Left ventricle myocardium inferior (tissue), 1 donor: ENCODE results near the gene POLG. TPM values are rescaled to one million over a fixed set of nuclear protein-coding genes. Genes with fewer than 3 reads are reported as not detected.

Source experiments
- DNase-seq: peaks from one replicate; pipeline ENCODE4 v3.0.0-alpha.2; 2020
- H3K27ac ChIP-seq: fragments of 200-600 bp; replicated peaks from 2 replicates; pipeline ENCODE4 v1.8.0; 2021
- H3K27me3 ChIP-seq: fragments of 200-600 bp; 2 replicates; pipeline ENCODE4 v1.8.0; 2021; ENCODE audit warnings: low read depth
- H3K36me3 ChIP-seq: fragments of 200-600 bp; 2 replicates; pipeline ENCODE4 v1.8.0; 2021
- H3K4me1 ChIP-seq: fragments of 200-600 bp; 2 replicates; pipeline ENCODE4 v1.8.0; 2021
- H3K4me3 ChIP-seq: fragments of 200-600 bp; 2 replicates; pipeline ENCODE4 v1.8.0; 2021; ENCODE audit warnings: mild to moderate bottlenecking, moderate library complexity
- H3K9me3 ChIP-seq: fragments of 200-600 bp; replicated peaks from 2 replicates; pipeline ENCODE4 v1.8.0; 2021
- intact Hi-C: fragments of 100-400 bp; cut with micrococcal nuclease; formaldehyde crosslinking; loops from one replicate; pipeline ENCODE4 v1.11.0; 2022
- total RNA-seq: library from RNA; stranded (reverse); fragmentation: NEBNext Ultra II Directional; extraction: Animal tissue kit (Norgen Biotek cat#: 25700); gene quantifications from one replicate; pipeline ENCODE4 v1.2.1, GENCODE V29; 2021
- TF ChIP-seq, protein P1 (sequence below): fragments of 200-600 bp; IDR thresholded peaks from 2 replicates; pipeline ENCODE4 v1.8.0; 2021; ENCODE audit warnings: antibody characterized with exemption, mild to moderate bottlenecking, borderline replicate concordance
- donor health status: DM: no; HTN: yes; CAD: no; lungs with severe emphysema.

POLG gene
- total RNA-seq, 1 donor from 2014 or later: 31.1 TPM

DNA sequence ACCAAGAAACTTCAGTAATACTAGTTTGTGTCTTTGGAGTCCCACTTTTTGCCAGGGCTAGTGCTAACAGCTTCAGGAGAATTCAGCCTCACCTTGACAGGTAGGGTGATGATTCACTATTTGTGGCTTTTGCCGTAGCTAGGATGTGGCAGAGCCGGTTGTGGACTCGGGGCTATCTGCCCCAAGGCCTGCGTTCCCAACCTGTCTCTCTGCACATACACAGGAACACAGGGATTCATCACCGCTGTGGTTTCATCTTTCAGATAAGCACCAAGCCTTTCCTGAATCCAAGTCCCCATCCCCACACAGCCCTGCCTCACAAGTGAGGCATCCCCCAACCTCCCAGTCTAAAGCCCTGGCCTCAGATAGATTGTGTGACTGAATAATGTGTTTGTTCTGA, 45.2 kb upstream of the POLG start:
- Histone ChIP-seq H3K9me3 (no peaks in the 10 kb centered on the region), H3K4me3 (no peak overlapping the region), H3K27me3 (peaks cover 100% of the 10 kb centered on the region), H3K27ac (no peak overlapping the region), H3K4me1 (peaks cover 21% of the 10 kb centered on the region), H3K36me3 (no peaks in the 10 kb centered on the region)
- DNase-seq: no peak
- TF ChIP-seq, protein P1, sequence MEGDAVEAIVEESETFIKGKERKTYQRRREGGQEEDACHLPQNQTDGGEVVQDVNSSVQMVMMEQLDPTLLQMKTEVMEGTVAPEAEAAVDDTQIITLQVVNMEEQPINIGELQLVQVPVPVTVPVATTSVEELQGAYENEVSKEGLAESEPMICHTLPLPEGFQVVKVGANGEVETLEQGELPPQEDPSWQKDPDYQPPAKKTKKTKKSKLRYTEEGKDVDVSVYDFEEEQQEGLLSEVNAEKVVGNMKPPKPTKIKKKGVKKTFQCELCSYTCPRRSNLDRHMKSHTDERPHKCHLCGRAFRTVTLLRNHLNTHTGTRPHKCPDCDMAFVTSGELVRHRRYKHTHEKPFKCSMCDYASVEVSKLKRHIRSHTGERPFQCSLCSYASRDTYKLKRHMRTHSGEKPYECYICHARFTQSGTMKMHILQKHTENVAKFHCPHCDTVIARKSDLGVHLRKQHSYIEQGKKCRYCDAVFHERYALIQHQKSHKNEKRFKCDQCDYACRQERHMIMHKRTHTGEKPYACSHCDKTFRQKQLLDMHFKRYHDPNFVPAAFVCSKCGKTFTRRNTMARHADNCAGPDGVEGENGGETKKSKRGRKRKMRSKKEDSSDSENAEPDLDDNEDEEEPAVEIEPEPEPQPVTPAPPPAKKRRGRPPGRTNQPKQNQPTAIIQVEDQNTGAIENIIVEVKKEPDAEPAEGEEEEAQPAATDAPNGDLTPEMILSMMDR: no peak
- intact Hi-C loops: no loop called here

- peaks cover 21% of the 10 kb centered on the region for H3K4me1 ChIP-seq
- TF ChIP-seq, protein P1: no peak
- H3K36me3 ChIP-seq: no peaks in the 10 kb centered on the region
- no peaks in the 10 kb centered on the region for H3K9me3 ChIP-seq
- no peak for DNase-seq
- H3K27me3 ChIP-seq: peaks cover 100% of the 10 kb centered on the region
- H3K27ac ChIP-seq: no peak overlapping the region
- peak overlapping the region; percentile 66 for H3K4me3 ChIP-seq
- intact Hi-C loops: no loop called here
These were observed 44.6 kb upstream of the POLG start for GRCh38 chr15:89379251-89379695.

DNA sequence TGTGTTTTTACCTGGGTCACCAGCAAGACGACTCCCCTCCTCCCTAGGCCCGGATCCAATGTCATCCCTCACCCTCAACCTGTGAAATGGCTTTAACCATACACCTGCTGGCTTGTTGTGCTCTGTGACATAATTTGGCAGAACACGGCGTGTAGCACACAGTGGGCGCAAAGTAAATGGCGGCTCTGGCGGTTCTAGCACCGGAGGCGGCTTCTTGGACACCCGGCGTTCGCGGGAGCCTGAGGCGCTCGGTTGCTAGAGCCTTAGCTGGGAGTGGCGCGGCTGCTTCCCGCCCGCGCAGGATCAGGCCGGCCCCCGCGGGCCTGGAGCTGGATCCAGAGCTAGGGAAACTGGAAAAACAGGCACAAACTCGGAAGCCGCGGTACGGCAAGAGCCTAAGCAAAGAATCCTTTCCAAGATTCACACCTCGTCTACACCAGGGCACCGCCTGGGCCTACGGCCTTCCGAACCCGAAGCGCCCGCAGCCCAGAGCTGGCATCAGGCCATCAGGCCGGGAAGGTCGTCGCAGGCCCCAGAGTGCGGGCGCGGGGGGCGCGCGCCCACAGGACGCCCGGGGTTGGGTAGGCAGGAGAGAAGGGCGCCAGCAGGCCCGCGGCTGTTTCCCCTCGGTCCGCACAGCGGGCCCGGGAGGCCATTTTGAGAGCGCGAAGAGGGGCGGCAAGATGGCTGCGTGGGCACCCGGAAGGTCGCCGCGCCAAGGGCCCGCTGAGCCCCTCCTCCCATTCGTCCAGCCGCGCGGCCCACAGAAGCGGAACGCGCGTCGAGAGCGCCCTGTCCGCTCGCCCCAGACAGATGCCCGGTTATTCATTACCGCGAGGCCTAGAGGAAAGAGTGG, 43.9 kb upstream of the POLG start:
- no peaks in the 10 kb centered on the region for H3K9me3 ChIP-seq
- no peaks in the 10 kb centered on the region for H3K36me3 ChIP-seq
- H3K4me3 ChIP-seq: peak overlapping the region; percentile 66
- TF ChIP-seq, protein P1: no peak
- peaks cover 21% of the 10 kb centered on the region for H3K4me1 ChIP-seq
- H3K27me3 ChIP-seq: peaks cover 100% of the 10 kb centered on the region
- DNase-seq: no peak
- H3K27ac ChIP-seq: no peak overlapping the region
- intact Hi-C loops: no loop called here

DNA sequence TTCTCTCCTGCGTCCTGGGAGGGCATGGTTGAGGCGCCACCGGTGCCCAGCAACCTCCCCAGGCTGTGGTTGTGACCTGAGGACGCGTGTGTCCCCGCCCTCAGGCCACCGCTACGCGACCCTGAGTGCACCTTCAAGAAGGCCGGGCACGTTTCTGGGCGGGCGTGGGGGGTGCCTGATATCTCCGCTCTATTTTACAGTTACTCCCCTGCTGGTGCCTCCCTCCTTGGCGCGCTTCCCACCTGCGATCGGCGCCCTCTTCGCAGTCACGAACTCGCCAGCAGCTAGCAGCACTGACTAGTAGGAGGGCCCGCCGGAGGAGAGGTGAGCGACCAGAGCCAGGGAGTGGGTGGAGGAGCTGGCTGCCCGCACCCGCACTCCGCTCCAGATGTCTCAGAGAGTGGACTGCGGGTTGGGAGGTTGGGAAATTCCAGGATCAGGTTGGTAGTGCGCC, 43.2 kb upstream of the POLG start:
- intact Hi-C loops: no loop called here
- TF ChIP-seq, protein P1: no peak
- Histone ChIP-seq H3K36me3 (no peaks in the 10 kb centered on the region), H3K4me3 (peak overlapping the region; percentile 66), H3K27ac (no peak overlapping the region), H3K27me3 (peaks cover 100% of the 10 kb centered on the region), H3K9me3 (no peaks in the 10 kb centered on the region), H3K4me1 (peaks cover 21% of the 10 kb centered on the region)
- DNase-seq: no peak

GRCh38 chr15:89377024-89377841, 42.6 kb upstream of the POLG start:
- DNase-seq: no peak

More at GRCh38 chr15:89377024-89377841, 42.6 kb upstream of the POLG start:
- Histone ChIP-seq H3K9me3 (no peaks in the 10 kb centered on the region), H3K27ac (no peak overlapping the region), H3K36me3 (no peaks in the 10 kb centered on the region), H3K4me1 (peaks cover 21% of the 10 kb centered on the region), H3K4me3 (peak overlapping the region; percentile 66), H3K27me3 (peaks cover 100% of the 10 kb centered on the region)
- TF ChIP-seq, protein P1: no peak
- intact Hi-C loops: no loop called here
